ENCODE measurements around the gene MYOCD.

MYOCD gene

GRCh38 chr17:12745486-12745885 is 79.8 kb downstream of the MYOCD start:
- no peak for DNase-seq (ENCODE audit: low read depth, low spot score)

GRCh38 chr17:12756786-12757185 is 91.1 kb downstream of the MYOCD start:
- DNase-seq (ENCODE audit: low read depth, low spot score) = no peak

- DNase-seq (ENCODE audit: low read depth, low spot score) = no peak
Measured at GRCh38 chr17:12759090-12759489, 93.4 kb downstream of the MYOCD start.

GRCh38 chr17:12765548-12765947 is 99.9 kb downstream of the MYOCD start:
- DNase-seq (ENCODE audit: low read depth, low spot score) = no peak

- no peak for DNase-seq (ENCODE audit: low read depth, low spot score)
Measured at GRCh38 chr17:12768255-12768654, 102.6 kb downstream of the MYOCD start.

GRCh38 chr17:12769981-12770380 is 104.3 kb downstream of the MYOCD start:
- DNase-seq (ENCODE audit: low read depth, low spot score) = no peak

GRCh38 chr17:12773153-12773552 is 107.5 kb downstream of the MYOCD start:
- DNase-seq (ENCODE audit: low read depth, low spot score) = no peak

GRCh38 chr17:12789075-12789480 is 123.4 kb downstream of the MYOCD start:
- no peak for DNase-seq (ENCODE audit: low read depth, low spot score)

- DNase-seq (ENCODE audit: low read depth, low spot score) = no peak
Measured at GRCh38 chr17:12789481-12790248, 124.0 kb downstream of the MYOCD start, which contains the start of gene ARHGAP44. Gene ARHGAP44, plus strand, starts transcription at chr17:12789498. Its CDS starts 341 bp downstream, at chr17:12789839.

GRCh38 chr17:12790249-12791106 is 124.8 kb downstream of the MYOCD start:
- DNase-seq (ENCODE audit: low read depth, low spot score) = no peak

GRCh38 chr17:12794919-12795532 is 129.3 kb downstream of the MYOCD start:
- DNase-seq (ENCODE audit: low read depth, low spot score) = no peak

GRCh38 chr17:12800855-12801365 is 135.2 kb downstream of the MYOCD start:
- DNase-seq (ENCODE audit: low read depth, low spot score) = no peak

- DNase-seq (ENCODE audit: low read depth, low spot score) = no peak
Measured at GRCh38 chr17:12806630-12807029, 140.9 kb downstream of the MYOCD start.

GRCh38 chr17:12808723-12809122 is 143.0 kb downstream of the MYOCD start:
- DNase-seq (ENCODE audit: low read depth, low spot score) = no peak

- DNase-seq (ENCODE audit: low read depth, low spot score) = no peak
Measured at GRCh38 chr17:12812877-12813276, 147.2 kb downstream of the MYOCD start.

- DNase-seq (ENCODE audit: low read depth, low spot score) = no peak
Measured at GRCh38 chr17:12813664-12814063, 148.0 kb downstream of the MYOCD start.

- DNase-seq (ENCODE audit: low read depth, low spot score) = no peak
Measured at GRCh38 chr17:12814718-12815117, 149.0 kb downstream of the MYOCD start.

- no peak for DNase-seq (ENCODE audit: low read depth, low spot score)
Measured at GRCh38 chr17:12815642-12816141, 150.0 kb downstream of the MYOCD start.

Measured in activated CD4-positive, CD25-positive, alpha-beta regulatory T cell treated with anti-CD3 and anti-CD28 coated beads, Interleukin-2, amount 50 U/mL, for 16 hours (primary cell).